ENCODE results near the gene TEKTIP1.
"Not testable (repeated sequence)": the region's sequence is repeated elsewhere in the genome, so short reads cannot be mapped to it uniquely, and the experiment has no call there.

TEKTIP1 gene

DNA sequence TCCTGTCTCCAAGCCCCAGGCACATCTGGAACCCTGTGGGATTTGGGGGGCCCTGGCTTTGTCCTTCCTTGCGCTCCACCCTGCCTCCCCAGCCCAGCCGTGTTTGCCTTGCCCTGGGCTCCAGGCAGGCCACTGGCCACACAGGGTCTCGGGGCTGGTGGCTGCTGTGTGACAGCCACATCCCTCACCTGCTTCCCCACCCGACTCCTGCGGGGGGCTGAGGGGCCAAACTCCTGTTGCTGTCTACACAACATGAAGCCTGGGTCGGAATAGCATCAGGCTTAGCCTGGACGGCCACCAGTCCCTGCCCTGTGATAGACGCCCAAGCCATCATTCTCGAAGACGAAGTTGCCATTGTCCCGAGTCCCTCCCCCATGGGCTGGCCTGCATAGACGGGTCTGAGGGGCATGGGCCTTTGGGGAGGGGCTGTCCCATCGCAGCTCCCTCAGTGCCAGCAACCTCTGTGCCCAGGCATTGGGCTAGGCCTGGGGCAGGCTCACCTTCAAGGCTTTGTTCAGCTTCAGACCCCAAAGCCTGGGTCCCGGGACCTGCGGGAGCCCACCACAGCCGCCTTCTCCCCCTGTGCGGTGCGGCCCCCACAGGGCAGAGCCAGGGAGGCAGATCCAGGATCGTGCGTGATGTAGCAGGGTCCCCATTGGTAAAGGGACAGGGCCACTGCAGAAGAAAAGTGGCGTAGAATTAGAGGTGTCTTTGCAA lies 15.5 kb upstream of the TEKTIP1 start:
- no peak for DNase-seq (ENCODE audit: low read depth in 3 of 3)

DNA sequence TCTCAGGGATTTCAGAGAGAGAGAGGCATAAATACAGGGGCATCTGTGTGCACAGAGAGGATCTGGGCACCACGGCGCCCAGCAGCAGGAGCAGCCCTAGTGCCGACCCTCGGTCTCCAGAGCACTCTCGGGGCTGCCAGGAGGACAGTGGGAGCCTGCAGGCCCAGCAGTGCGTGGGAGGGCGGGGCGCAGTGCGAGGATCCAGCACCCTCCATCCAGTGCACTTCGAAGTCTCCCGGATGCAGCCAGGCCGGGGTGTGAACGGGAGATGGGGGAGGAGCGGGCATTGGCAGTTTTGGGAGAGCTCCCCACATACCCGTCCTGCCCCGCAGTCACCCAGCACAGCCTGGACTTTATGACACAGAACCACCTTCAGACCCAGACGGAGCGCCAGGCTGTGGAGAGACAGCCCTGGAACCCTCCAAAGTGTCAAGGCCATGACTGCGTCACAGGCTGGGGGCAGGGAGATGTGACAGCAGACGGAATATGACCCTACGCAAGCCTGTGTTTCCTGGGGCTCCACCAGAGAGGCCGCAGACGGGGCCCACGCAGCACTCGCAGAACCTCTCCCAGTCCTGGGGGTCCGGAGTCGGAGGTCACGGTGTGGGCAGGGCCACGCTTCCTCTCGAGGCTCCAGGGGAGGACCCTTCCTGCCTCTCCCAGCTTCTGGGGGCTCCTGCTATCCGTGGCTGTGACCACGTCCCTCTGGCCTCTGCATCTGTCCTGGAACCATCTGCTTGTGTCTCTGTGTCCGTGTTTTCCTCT lies 14.7 kb upstream of the TEKTIP1 start:
- DNase-seq (ENCODE audit: low read depth in 3 of 3) = no peak

DNA sequence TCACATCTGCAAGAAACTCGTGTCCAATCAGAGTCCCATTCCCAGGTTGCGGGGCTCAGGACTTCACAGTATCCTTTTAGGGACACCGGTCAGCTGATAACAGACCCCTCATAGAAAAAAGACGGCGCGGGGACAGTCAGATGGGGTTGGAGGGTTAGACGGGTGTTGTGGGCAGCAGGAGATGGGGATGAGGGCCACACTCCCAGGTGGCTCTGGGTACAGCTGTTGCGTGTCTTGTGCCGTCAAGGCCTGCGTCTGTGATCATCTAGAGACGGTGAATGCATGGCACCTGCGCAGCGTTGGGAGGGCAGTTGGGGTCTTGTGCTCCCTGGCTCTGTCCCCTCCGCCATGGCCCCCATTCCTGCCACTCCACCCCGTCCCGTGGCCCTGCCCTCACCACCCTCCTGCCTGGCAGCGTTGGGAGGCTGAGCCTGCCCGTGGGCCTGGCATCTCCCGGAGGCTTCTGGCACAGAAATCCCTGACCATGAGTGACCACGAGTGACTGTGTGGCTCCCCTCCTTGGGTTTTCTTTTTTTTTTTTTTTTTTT lies 14.0 kb upstream of the TEKTIP1 start:
- DNase-seq (ENCODE audit: low read depth in 3 of 3) = no peak

DNA sequence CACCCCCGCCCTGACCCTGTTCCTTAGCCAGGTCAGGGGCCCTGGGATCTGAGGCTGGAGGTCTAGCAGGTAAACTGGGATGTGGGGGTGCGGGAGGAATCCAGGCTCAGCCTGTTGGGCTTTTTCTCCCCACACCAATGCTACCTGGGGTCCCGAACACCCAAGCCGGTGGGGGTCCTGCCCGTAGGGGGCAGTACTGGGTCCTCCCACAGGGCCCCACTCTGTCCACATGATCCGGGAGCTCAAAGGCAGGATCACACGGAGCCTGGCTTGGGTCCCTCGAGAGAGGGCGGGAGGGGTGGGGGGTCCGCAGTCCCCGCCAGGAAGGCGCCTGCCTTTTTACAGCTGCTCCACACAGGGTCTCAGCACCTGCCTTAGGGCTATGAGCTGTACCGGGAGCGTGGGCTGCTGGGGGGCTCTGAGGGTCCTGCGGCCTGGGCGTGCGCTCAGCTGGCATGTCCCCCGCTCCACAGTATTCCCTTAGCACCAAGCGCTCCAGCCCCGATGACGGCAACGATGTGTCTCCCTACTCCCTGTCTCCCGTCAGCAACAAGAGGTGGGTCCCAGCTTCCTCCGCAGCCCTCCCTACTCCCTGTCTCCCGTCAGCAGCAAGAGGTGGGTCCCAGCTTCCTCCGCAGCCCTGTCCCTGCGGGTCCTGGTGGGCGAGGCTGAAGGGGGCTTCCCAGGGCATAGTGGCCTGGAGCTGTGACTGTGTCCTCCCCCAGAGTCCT lies 12.3 kb upstream of the TEKTIP1 start:
- no peak for DNase-seq (ENCODE audit: low read depth in 3 of 3)

DNA sequence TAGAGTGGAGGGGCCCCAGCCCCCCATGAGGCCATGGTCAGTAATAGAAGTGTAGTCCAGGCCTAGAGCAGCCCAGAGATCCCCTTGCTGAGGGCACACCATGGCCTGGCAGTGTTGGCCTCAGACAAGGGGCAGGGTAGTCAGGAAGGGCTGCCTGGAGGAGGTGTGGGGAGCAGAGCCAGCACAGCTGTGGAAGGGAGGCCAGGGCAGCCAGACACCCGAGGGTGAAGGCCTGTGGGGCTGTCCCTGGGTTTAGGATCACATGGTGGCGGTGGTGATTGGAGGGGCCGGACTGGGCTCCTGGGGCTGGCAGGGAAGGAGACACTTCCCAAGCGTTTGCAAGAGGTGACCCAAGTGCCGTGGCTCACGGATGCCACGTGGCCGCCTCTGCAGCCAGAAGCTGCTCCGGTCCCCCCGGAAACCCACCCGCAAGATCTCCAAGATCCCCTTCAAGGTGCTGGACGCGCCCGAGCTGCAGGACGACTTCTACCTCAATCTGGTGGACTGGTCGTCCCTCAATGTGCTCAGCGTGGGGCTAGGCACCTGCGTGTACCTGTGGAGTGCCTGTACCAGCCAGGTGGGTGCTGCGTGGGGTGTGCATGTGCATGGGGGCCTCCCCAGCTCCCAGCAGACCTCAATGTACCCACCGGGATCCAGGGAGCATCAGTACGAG lies 11.6 kb upstream of the TEKTIP1 start:
- DNase-seq (ENCODE audit: low read depth in 3 of 3) = no peak

DNA sequence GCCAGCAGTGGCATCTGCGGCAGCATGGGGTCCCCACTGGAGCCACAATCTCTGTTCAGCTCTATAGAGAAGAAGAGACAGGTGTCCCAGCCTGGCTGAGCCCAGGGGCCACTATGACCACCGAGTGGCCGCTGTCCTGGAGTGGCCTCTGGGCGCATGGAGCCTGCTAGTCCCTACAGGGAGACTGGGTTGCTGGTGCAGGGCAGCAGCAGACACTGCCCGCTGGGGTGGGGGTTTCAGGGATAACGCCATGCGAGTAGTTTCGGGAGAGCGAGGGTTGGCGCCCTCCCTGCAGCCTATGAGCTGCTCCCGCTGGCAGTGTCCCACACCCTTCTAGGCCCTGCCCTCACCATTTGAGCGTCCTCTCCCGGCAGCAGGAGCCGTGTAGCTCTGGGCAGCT lies 10.9 kb upstream of the TEKTIP1 start:
- DNase-seq (ENCODE audit: low read depth in 3 of 3) = no peak

DNA sequence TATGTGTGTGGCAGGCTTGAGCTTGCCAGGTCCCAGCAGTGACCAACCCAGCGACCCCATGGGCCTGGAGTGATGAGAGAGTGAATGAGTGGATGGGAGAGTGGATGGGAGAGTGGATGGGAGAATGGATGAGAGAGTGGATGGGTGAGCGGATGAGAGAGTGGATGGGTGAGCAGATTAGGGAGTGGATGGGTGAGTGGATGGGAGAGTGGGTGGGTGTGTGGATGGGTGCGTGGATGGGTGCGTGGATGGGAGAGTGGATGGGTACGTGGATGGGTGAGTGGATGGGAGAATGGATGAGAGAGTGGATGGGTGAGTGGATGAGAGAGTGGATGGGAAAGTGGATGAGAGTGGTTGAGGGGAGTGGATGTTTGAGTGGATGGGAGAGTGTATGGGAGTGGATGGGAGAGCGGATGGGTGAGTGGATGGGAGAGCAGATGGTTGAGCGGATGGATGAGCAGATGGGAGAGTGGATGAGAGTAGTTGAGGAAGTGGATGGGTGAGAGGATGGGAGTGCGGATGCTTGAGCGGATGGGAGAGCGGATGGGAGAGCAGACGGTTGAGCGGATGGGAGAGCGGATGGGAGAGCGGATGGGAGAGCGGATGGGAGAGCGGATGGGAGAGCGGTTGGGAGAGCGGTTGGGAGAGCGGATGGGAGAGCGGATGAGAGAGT lies 10.3 kb upstream of the TEKTIP1 start:
- no peak for DNase-seq (ENCODE audit: low read depth in 3 of 3)

DNA sequence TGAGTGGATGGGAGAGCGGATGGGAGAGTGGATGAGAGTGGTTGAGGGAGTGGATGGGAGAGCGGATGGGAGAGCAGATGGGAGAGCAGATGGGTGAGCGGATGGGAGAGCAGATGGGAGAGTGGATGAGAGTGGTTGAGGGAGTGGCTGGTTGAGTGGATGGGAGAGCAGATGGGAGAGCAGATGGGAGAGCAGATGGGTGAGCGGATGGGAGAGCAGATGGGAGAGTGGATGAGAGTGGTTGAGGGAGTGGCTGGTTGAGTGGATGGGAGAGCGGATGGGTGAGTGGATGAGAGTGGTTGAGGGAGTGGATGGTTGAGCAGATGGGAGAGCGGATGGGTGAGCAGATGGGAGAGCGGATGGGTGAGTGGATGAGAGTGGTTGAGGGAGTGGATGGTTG lies 9.7 kb upstream of the TEKTIP1 start:
- not testable (repeated sequence) for DNase-seq (ENCODE audit: low read depth in 3 of 3)

DNA sequence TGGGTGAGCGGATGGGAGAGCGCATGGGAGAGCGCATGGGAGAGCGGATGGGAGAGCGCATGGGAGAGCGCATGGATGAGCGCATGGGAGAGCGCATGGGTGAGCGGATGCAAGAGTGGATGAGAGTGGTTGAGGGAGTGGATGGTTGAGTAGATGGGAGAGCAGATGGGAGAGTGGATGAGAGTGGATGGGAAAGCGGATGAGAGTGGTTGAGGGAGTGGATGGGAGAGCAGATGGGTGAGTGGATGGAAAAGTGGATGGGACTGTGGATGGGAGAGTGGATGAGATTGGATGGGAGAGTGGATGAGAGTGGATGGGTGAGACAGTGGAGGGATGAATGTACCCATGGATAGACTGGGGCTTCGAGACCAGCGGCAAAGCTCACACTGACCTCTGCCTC lies 8.6 kb upstream of the TEKTIP1 start:
- DNase-seq (ENCODE audit: low read depth in 3 of 3) = no peak

DNA sequence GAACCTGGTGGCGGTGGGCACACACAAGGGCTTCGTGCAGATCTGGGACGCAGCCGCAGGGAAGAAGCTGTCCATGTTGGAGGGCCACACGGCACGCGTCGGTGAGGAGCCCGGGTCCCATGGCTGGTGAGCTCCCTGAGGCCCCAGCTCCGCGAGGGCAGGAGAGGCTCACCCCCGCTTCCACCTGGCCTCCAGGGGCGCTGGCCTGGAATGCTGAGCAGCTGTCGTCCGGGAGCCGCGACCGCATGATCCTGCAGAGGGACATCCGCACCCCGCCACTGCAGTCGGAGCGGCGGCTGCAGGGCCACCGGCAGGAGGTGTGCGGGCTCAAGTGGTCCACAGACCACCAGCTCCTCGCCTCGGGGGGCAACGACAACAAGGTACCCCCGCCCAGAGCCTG lies 7.3 kb upstream of the TEKTIP1 start:
- no peak for DNase-seq (ENCODE audit: low read depth in 3 of 3)

DNA sequence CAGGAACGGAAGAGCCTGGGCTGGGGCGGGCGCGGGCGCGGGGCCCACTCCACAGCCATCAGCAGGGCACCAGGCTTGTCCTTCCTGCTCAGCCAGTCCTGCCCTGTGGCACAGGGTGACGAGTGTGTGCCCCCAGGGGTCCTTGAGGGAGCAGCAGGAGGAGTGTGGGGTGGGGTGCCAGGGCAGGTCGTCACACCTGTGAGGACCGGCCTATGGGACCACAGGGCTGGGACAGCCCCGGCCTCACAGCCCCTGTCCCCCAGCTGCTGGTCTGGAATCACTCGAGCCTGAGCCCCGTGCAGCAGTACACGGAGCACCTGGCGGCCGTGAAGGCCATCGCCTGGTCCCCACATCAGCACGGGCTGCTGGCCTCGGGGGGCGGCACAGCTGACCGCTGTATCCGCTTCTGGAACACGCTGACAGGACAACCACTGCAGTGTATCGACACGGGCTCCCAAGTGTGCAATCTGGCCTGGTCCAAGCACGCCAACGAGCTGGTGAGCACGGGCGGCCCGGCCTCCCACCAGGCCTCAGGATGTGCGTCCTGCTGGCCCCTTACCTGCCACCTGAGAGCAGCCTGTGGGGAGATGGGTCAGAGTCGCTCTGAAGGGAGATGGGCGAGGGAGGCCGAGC lies 6.7 kb upstream of the TEKTIP1 start:
- no peak for DNase-seq (ENCODE audit: low read depth in 3 of 3)

DNA sequence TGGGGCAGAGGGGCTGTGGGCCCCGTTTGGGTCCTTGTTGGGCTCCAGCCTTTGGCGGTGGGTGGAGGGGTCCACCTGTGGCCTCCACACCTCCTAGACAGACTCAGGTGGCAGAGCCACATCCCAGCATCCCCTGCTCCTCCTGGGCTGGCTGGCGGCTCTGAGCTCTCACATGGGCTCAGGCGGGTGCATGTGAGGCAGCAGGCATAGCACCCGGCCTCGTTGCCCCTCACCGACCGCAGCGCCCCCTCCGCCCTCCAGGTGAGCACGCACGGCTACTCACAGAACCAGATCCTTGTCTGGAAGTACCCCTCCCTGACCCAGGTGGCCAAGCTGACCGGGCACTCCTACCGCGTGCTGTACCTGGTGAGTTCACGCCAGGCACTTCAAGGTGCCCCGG lies 5.9 kb upstream of the TEKTIP1 start:
- DNase-seq (ENCODE audit: low read depth in 3 of 3) = no peak

DNA sequence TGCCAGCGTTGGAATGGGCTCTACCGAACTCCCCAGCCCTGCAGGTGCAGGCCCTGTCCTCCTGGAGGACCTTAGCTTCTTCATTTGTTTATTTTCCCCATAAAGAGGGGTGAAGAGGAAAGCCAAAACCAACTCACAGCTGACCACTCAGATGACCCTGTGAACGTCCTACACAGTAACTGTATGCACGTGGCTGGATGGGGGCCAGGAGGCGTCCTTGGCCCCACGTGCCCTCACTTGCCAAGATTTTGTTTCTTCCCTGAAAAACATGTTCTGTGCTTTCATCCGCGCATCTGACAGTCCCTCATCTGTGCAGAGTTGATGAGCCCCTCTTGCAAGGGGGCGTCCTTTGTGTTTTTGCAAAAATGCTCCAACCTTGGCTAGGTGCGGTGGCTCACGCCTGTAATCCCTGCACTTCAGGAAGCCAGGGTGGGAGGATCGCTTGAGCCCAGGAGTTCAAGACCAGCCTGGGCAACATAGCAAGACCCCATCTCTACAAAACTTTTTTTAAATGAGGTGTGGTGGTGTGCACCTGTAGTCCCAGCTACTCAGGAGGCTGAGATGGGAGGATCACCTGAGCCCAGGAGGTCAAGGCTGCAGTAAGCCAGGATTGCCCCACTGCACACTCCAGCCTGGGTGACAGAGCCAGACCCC lies 5.3 kb upstream of the TEKTIP1 start:
- no peak for DNase-seq (ENCODE audit: low read depth in 3 of 3)

DNA sequence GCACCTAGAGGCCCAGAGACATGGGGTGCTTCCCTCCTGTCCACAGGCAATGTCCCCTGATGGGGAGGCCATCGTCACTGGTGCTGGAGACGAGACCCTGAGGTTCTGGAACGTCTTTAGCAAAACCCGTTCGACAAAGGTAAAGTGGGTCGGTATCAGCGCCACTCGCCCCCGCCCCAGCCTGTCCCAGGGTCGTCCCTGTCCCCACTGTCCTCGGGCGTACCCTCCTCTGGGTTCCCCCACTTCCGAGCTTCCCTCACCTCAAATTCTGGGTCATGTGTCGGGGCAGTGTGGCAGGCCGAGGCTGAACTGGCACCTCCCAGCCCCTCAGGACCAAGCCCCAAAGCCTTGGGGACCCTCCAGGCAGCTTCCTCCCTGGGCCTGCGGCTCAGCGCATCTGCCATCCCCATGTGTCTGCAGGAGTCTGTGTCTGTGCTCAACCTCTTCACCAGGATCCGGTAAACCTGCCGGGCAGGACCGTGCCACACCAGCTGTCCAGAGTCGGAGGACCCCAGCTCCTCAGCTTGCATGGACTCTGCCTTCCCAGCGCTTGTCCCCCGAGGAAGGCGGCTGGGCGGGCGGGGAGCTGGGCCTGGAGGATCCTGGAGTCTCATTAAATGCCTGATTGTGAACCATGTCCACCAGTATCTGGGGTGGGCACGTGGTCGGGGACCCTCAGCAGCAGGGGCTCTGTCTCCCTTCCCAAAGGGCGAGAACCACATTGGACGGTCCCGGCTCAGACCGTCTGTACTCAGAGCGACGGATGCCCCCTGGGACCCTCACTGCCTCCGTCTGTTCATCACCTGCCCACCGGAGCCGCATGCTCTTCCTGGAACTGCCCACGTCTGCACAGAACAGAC lies 4.4 kb upstream of the TEKTIP1 start:
- no peak for DNase-seq (ENCODE audit: low read depth in 3 of 3)

DNA sequence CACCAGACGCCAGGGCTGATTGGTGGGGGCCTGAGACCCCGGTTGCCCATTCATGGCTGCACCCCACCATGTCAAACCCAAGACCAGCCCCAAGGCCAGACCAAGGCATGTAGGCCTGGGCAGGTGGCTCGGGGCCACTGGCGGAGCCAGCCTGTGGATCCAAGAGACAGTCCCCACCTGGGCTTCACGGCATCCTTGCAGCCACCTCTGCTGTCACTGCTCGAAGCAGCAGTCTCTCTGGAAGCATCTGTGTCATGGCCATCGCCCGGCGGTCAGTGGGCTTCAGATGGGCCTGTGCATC lies 3.8 kb upstream of the TEKTIP1 start:
- DNase-seq (ENCODE audit: low read depth in 3 of 3) = no peak

DNA sequence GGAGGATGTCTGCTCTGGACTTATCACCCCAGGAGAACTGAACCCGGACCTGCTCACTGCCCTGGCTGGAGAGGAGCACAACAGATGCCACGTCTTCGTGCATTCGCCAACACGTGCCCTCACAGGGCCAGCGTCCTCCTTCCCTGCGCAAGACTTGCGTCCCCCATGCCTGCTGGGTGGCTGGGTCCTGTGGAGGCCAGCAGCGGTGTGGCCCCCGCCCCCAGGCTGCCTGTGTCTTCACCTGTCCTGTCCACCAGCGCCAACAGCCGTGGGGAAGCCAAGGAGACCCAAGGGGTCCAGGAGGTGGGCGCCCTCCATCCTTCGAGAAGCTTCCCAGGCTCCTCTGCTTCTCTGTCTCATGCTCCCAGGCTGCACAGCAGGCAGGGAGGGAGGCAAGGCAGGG lies 3.4 kb upstream of the TEKTIP1 start:
- DNase-seq (ENCODE audit: low read depth in 3 of 3) = no peak

DNA sequence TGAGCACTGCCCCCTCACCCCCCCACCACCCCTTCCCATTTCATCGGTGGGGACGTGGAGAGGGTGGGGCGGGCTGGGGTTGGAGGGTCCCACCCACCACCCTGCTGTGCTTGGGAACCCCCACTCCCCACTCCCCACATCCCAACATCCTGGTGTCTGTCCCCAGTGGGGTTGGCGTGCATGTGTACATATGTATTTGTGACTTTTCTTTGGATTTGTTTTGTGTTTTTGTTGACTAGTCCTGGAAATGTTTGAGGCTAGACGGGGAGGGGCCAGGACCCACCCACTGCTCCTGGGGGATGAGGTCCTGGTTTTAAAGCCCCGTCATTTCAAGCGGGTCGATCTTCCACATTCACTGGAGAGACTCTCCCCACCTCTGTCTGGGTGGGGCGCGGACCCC lies 3.0 kb upstream of the TEKTIP1 start:
- no peak for DNase-seq (ENCODE audit: low read depth in 3 of 3)

DNA sequence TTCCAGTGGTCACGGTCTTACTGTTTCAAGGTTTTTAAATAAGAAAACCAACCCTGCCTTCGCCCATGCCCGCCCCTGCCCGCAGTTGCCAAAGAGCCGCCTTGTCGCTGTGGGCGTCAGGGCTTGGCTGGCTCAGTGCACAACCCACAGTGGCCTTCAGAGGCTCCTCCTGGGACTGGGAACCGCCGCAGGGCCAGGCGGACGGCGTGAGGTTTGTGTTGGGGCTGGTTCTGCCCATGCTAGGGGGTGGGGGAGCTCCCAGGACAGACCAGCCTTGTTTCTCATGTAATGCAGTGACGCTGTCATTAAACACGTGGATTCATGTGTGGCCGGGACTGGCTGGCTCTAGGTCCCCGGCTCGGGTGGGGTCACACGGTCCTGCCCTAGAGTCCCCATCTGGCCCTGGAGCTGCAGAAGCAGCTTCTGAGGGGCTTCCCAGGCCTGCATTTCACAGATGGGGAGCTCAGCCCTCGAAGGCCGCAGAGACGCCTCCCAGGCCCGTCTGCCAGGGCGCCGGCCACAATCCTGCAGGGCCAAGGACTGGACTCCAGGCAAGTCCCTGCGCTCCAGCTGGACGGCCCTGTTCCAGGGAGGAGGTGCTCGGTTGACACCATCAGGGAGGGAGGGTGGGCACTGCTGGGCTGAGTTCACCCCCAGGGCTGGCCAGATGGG lies 2.4 kb upstream of the TEKTIP1 start:
- no peak for DNase-seq (ENCODE audit: low read depth in 3 of 3)

DNA sequence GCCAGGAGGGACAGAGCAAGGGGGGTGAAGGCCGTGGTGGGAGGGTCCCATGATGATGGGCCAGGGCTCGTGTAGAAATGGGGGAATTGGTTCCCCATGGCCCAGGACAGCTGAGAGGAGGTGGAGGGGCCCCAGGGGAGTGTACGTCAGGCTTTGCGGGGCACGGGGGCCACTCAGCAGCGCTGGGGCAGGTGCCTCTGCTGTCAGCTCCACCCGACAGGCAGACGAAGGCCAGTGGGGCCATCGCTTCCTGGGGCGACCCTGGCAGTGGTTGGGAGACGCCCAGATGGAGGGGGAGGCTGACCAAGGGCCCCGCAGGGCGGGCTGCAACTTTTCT lies 1.9 kb upstream of the TEKTIP1 start:
- no peak for DNase-seq (ENCODE audit: low read depth in 3 of 3)

Measured in stimulated activated CD4-positive, alpha-beta T cell treated with anti-CD3 and anti-CD28 coated beads, TNF-alpha, amount 100 ng/mL, for 4 hours (primary cell).